ACC112 (cell line): ENCODE measurements around the gene TCIRG1.
"Not testable (repeated sequence)": the region's sequence is repeated elsewhere in the genome, so short reads cannot be mapped to it uniquely, and the experiment has no call there.

Experiments
- H2AFZ ChIP-seq: fragments of 200-600 bp; sonication (generic); one replicate; pipeline ENCODE4 v1.6.0; 2017; ENCODE audit warnings: antibody characterized with exemption, low read length; ENCODE audit not compliant: unreplicated experiment
- H3K27ac ChIP-seq: fragments of 200-600 bp; sonication (generic); 2 replicates; pipeline ENCODE4 v1.5.1; 2014; ENCODE audit warnings: low read depth, mild to moderate bottlenecking, antibody characterized with exemption, low read length, moderate library complexity
- H3K27me3 ChIP-seq: fragments of 200-600 bp; sonication (generic); 2 replicates; pipeline ENCODE4 v1.6.1; 2014; ENCODE audit warnings: mild to moderate bottlenecking, antibody characterized with exemption, low read length, moderate library complexity, mixed read lengths; ENCODE audit not compliant: insufficient read depth
- H3K36me3 ChIP-seq: fragments of 200-600 bp; sonication (generic); 2 replicates; pipeline ENCODE4 v1.6.1; 2016; ENCODE audit warnings: mild to moderate bottlenecking, antibody characterized with exemption, low read length, moderate library complexity, mixed read lengths; ENCODE audit not compliant: insufficient read depth
- H3K4me1 ChIP-seq: fragments of 200-600 bp; sonication (generic); one replicate; pipeline ENCODE4 v1.6.1; 2016; ENCODE audit warnings: low read length, mixed read lengths; ENCODE audit not compliant: insufficient read depth, unreplicated experiment, control insufficient read depth
- H3K4me3 ChIP-seq: fragments of 200-600 bp; sonication (generic); 2 replicates; pipeline ENCODE4 v1.5.1; 2014; ENCODE audit warnings: mild to moderate bottlenecking, low read depth, low read length
- H3K79me2 ChIP-seq: fragments of 200-600 bp; sonication (generic); one replicate; pipeline ENCODE4 v1.6.0; 2016; ENCODE audit warnings: low read length; ENCODE audit not compliant: control insufficient read depth, unreplicated experiment, insufficient read depth

TCIRG1 gene

GRCh38 chr11:68082481-68082880, 43.7 kb downstream of the TCIRG1 start:
- Histone ChIP-seq H3K27me3 (no peaks in the 10 kb centered on the region), H3K4me1 (no peaks in the 10 kb centered on the region), H3K79me2 (no peaks in the 10 kb centered on the region), H3K27ac (no peak overlapping the region), H2AFZ (no peak overlapping the region), H3K4me3 (no peak overlapping the region), H3K36me3 (no peaks in the 10 kb centered on the region)

DNA sequence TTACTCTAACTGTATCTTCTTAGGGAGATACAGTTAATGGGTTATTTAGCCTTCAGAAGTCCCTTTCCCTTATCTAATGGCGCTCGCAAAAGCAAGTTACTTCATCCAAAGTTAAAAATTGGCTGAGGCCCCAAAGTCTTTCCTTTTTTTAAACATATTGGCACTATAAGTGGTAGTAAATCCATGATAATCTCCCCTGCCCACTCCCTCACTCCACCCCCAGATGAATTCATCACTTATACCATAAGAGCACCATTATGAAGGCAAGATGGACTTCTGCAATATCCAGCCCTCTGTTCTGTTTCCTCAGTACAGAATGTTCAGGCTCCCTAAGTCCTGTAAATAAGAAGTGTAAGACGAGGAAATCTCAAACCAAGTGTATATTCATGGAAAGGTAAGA, 44.7 kb downstream of the TCIRG1 start:
- no peak overlapping the region for H3K4me3 ChIP-seq
- H3K79me2 ChIP-seq: no peaks in the 10 kb centered on the region
- no peaks in the 10 kb centered on the region for H3K4me1 ChIP-seq
- no peak overlapping the region for H3K27ac ChIP-seq
- no peaks in the 10 kb centered on the region for H3K27me3 ChIP-seq
- H3K36me3 ChIP-seq: no peaks in the 10 kb centered on the region
- no peak overlapping the region for H2AFZ ChIP-seq

GRCh38 chr11:68089679-68090078, 50.9 kb downstream of the TCIRG1 start:
- Histone ChIP-seq H3K36me3 (no peaks in the 10 kb centered on the region), H3K79me2 (no peaks in the 10 kb centered on the region), H3K4me3 (no peak overlapping the region), H3K27me3 (no peaks in the 10 kb centered on the region), H3K27ac (no peak overlapping the region), H2AFZ (no peak overlapping the region), H3K4me1 (no peaks in the 10 kb centered on the region)

DNA sequence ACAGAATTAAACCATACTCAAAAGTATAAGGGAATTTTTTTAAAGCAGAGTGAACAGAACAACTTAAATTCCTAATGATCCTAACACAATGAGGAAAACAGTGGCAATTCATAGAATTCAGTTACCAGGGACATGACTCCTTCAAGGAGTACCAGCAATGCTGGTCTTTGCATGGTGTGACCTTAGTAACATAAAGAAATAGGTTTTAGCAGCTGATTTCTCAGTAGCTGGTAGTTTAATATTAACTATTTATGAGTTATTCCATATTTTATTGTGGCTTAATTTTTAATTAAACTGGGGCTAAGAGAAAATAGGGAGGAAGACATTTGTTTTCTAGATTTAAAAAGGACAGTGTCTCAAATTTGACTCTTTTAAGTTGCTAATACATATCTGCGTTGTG, 51.5 kb downstream of the TCIRG1 start:
- Histone ChIP-seq H3K27me3 (no peaks in the 10 kb centered on the region), H3K4me3 (no peak overlapping the region), H3K4me1 (no peaks in the 10 kb centered on the region), H3K27ac (no peak overlapping the region), H3K36me3 (no peaks in the 10 kb centered on the region), H3K79me2 (no peaks in the 10 kb centered on the region), H2AFZ (no peak overlapping the region)

- Histone ChIP-seq H2AFZ (no peak overlapping the region), H3K27me3 (no peaks in the 10 kb centered on the region), H3K4me3 (no peak overlapping the region), H3K27ac (no peak overlapping the region), H3K36me3 (no peaks in the 10 kb centered on the region), H3K79me2 (no peaks in the 10 kb centered on the region), H3K4me1 (no peaks in the 10 kb centered on the region)
Observed at GRCh38 chr11:68090706-68091105, 51.9 kb downstream of the TCIRG1 start.

DNA sequence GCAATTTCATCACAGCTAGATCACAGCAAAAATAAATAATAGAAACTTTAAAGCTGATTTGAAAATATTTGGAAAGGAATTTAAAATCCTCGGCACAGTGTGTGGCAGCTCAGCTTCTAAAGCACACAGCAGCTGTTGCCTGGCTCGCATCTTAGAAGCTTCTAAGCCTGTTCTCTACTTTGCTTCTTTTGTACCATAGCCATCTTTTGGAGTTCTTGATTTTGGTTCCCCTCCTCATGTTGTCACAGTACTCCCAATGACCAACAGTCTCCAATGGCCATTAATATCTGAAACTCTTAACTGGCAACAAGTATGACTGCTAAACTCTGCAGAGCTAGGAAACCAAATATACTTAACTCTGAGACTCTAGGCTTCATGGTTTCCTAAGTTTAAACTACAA, 53.6 kb downstream of the TCIRG1 start:
- Histone ChIP-seq H3K4me3 (no peak overlapping the region), H3K4me1 (no peaks in the 10 kb centered on the region), H3K27ac (no peak overlapping the region), H3K27me3 (no peaks in the 10 kb centered on the region), H3K79me2 (no peaks in the 10 kb centered on the region), H3K36me3 (no peaks in the 10 kb centered on the region), H2AFZ (no peak overlapping the region)

- H3K4me3 ChIP-seq, H3K27me3 ChIP-seq, H3K36me3 ChIP-seq, H3K79me2 ChIP-seq, H3K4me1 ChIP-seq, H3K27ac ChIP-seq, H2AFZ ChIP-seq: not testable (repeated sequence)
Observed at GRCh38 chr11:68092946-68093345, 54.1 kb downstream of the TCIRG1 start.

GRCh38 chr11:68093565-68093964, 54.7 kb downstream of the TCIRG1 start:
- Histone ChIP-seq H3K79me2 (no peaks in the 10 kb centered on the region), H3K4me1 (no peaks in the 10 kb centered on the region), H3K36me3 (no peaks in the 10 kb centered on the region), H3K4me3 (no peak overlapping the region), H3K27me3 (no peaks in the 10 kb centered on the region), H2AFZ (no peak overlapping the region), H3K27ac (no peak overlapping the region)

DNA sequence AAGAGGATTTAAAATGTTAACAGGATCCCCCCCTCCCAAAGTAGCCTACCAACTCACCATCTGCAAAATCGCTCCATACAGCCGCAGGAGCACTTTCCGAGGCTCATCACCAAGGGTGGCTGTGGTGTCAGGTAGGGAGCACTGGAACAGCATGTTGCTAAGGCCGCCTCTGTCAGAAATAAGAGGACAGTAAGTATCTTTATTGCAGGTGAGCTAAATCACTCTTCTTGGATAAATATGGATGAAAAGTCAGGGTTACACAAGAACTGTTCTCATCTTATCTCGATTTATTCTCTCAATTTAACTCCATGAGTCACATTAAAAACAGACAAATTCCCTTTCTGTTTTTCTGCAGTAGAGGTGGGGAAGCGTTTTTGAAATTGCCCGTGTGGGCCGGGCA, 58.1 kb downstream of the TCIRG1 start:
- Histone ChIP-seq H3K4me3 (no peak overlapping the region), H3K4me1 (no peaks in the 10 kb centered on the region), H3K27me3 (no peaks in the 10 kb centered on the region), H3K36me3 (no peaks in the 10 kb centered on the region), H2AFZ (no peak overlapping the region), H3K79me2 (peaks cover 7% of the 10 kb centered on the region), H3K27ac (no peak overlapping the region)

DNA sequence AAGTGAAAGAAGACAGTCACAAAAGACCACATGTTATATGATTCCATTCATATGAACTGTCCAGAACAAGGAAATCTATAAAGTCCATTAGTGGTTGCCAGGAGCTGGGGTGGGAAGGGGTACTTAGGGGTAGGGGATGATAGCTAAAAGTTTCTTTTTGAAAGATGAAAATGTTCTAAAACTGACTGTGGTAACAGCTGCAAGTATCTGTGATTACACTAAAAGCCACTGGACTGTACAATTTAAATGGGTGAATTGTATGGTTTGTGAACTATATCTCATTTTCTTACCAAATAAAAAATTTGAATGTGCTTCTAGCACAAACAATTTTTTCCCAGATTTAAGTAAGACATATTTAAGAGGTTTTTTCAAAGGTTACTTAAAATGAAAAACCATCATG, 60.2 kb downstream of the TCIRG1 start:
- Histone ChIP-seq H3K27ac (no peak overlapping the region), H2AFZ (no peak overlapping the region), H3K27me3 (no peaks in the 10 kb centered on the region)

DNA sequence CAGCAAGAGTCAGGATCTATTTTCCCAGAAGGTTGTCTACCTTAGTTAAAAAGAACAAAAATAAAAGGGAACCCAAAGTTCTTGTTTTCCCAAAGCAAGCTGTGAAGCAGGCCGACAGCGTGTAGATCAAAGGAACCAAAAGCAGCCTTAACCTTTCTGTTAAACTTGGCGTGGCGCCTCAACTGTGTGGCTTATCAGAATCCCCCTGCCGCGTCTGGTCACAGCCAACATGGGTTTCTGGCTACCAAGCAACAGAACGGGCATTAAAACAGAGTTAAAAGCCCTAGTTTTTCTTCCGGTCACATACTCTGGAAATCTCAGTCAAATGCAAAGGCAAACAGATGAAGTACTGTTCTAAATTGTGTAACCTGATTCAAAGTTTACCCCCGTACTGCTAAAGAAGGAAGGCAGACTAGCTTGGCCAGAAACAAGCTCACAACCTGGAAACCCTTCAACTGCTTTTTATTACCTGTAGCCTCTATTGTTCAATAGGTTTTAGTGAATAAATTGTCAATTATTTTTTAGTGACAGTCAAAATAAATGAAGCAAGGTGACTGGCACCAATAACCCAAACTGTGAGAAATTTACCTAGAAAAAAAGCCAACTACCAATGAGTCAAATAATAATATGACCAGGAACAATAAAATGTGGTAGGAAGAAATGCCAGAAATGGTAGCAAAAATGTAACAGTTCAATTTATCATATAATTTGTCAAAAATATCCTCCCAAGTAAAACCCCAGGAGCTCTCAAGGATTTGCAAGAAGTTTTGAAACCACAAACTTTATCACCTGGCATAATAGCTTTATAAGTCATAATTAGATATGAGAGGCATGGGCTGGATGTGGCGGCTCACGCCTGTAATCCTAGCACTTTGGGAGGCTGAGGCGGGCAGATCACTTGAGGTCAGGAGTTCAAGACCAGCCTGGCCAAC, 60.9 kb downstream of the TCIRG1 start:
- Histone ChIP-seq H3K79me2 (peaks cover 10% of the 10 kb centered on the region), H3K36me3 (no peaks in the 10 kb centered on the region), H2AFZ (no peak overlapping the region), H3K27me3 (no peaks in the 10 kb centered on the region), H3K4me3 (no peak overlapping the region), H3K4me1 (no peaks in the 10 kb centered on the region), H3K27ac (no peak overlapping the region)

More for the DNA sequence above, 60.2 kb downstream of the TCIRG1 start:
- H3K4me3 ChIP-seq: no peak overlapping the region
- H3K79me2 ChIP-seq: peaks cover 10% of the 10 kb centered on the region
- no peaks in the 10 kb centered on the region for H3K36me3 ChIP-seq
- H3K4me1 ChIP-seq: no peaks in the 10 kb centered on the region
